T1000 (cell line): ENCODE results near the gene PDE8A.

Experiments
- DNase-seq: peaks from one replicate; lab custom pipeline; 2025; ENCODE audit warnings: mixed read lengths; lab: John Stamatoyannopoulos, UW

The PDE8A gene

DNA sequence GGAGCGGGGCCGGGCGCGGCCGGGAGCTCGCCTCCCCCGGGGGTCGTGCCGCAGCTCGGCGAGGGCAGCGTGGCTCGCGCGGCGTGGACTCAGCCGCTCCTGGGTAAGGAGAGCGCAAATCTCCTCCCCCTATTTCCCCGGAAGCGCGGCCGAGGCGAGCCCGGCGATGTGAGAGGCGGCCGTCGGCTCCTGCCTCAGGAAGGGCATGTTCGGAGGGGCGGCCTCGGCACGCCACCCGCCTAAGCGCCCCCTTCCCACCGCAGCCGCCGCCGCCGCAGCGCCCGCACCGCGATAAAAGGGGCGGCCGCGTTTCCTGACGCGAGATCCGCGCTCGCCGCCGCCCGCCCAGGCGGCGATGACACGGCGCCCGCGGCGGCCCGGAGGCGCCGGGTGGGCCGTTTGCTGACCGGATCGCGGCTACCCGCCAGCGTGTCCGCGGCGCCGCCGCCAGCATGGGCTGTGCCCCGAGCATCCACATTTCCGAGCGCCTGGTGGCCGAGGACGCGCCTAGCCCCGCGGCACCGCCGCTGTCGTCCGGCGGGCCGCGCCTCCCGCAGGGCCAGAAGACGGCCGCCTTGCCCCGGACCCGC lies at the start of gene PDE8A:
Gene PDE8A, plus strand, starts transcription at position 146 of the 590 bp plus-strand sequence. Its CDS starts 307 bp downstream, at position 453.
- no peak for DNase-seq

DNA sequence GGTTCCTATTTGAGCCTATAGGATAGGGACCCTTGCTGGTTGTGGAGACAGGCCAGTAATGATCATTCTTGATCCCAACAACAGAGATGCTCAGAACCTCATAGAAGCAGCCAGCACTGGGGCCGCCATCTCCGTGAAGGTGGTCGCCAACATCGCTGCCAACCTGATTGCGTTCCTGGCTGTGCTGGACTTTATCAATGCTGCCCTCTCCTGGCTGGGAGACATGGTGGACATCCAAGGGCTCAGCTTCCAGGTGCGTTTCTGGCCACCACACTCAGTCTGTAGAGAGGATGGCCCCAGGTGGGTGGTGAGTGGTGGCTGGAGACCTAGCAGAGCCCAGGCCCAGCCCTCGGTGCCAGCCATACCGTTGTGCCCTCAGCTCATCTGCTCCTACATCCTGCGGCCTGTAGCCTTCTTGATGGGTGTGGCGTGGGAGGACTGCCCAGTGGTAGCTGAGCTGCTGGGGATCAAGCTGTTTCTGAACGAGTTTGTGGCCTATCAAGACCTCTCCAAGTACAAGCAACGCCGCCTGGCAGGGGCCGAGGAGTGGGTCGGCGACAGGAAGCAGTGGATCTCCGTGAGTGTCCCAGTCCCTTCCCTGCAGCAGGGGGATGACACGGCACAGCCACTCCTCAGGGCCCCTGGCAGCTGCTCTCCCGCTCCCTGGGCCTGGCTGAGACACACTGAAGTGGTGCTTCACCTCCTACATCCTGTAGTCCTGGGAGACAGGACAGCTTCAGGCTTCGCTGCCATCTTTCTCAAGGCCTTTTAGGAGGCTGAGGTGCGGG lies 46.5 kb upstream of the PDE8A start:
- DNase-seq = no peak

- no peak for DNase-seq
Observed at GRCh38 chr15:84937144-84937543, 44.5 kb upstream of the PDE8A start.

- no peak for DNase-seq
Observed at GRCh38 chr15:84938726-84939125, 42.9 kb upstream of the PDE8A start.

DNA sequence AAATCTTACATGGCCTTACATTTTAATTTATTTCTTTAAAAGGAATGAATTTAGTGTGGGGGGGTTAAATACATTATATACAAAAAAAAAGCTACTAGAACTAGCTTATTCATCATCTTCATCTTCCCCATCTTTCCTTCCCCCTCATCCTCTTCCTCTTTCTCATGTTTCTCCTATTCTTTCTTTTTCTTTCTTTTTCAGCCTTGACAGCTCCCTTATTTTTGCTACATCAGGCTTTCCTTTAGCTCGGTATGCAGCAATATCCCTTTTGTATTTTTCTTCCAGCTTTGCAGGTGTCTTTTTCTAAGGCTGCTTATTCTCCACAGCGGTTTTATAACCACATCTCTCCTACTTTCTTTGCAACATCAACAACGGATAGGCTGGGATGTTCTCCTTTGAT lies 41.3 kb upstream of the PDE8A start:
- DNase-seq = no peak

- DNase-seq = no peak
Observed at GRCh38 chr15:84942456-84942855, 39.2 kb upstream of the PDE8A start.

- no peak for DNase-seq
Observed at GRCh38 chr15:84944311-84944710, 37.3 kb upstream of the PDE8A start.

DNA sequence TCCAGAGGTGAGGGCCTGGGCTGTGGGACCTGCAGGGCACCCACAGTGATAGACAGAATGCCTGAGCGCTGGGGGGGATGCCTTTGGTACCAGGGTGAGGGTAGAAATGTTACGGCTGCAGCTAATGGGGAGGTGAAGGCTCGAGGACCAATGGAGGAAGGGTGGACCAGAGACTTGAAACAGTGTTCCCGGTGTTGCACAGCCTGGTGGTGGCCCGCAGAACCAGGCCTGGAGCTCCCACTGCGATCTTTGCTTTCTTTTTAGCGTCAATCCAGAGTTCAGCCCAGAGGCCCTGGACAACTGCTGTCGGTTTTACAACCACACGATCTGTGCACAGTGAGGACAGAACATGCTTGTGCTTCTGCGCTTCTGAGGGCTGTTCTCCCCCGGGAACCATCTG lies 36.8 kb upstream of the PDE8A start:
- no peak for DNase-seq

DNA sequence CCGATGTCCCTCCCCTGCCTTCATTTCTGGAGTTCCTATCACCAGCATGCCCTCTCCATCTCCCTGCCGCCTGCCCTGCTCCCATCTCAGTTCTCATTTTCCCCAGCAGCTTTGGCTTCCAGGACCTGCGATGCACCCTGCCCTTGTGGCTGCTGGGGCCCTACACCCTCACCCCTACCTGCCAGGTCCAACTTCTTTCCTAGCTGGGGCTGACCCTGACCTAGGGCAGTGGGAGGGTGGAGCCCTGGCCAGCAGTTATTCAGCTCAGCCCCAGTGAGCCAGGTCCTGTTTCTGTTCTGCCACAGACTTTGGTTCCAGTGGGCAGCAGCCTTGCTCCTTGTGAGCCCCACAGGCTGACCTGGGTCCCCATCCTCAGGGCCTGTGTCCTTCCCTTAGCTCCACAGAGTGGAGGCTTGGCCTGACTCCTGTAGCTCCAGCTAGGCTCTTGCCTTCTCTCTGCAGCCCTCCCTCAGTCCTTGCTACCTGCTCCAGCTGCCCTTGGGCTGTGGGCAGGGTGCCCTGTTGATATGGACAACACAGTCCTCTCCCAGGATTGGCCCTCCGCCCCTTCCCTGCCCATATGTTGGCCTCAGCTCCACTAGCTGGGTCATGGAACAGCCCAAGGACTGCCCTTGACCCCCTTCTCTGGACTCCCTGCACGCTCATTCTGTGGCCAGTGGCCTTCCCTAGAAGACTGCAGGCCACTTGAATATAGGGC lies 34.7 kb upstream of the PDE8A start:
- no peak for DNase-seq

GRCh38 chr15:84947947-84948830 lies 33.5 kb upstream of the PDE8A start:
- DNase-seq = peak; percentile 72

DNA sequence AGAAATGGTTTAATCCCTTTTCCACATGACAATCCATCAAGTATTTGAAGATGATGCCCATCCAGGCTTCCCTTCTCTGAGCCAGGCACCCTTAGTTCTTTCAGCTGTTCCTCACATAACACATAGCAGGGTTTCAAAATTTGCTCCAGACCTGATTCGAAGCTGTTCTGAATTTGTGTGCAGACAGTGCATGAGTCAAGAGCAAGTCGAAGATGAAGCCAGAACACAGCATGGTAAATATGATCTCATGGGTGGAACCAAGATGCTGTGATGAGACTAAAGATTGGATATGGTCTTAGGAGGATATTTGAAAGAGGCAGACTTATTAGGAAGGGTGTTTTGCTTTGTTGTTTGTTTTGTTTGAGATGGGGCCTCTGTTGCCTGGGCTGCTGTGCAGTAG lies 32.6 kb upstream of the PDE8A start:
- no peak for DNase-seq

DNA sequence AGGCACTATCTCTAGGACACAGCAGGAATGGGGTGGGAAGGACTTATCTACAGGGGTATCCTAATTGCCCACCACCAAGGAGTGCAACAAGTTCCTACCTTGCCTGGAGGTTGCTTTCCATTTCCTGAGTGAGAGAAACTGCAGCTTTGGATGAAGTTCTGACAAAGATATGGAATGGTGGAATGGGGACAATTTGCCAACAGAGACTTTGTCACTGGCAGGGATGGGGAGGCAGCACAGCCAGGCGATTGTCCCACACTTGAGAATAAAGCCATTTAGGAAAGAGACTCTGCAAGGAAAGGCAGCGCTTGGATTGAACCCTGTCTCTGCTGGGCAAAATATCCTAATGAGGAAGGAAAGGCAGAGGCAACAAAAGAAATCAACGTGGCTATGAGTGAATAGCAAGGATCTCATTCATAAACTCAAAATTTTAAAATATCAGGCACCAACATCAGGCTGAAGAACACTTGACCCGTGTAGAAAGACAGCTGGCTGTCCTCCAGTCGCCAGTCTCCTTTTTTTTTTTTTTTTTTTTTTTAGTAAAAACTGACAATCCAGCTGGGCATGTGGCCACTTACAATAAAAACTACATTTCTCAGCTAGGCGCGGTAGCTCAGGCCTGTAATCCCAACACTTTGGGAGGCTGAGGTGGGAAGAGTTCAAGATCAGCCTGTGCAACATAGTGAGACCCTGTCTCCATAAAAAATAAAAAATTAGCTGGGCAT lies 31.6 kb upstream of the PDE8A start:
- no peak for DNase-seq

- DNase-seq = no peak
Observed at GRCh38 chr15:84950570-84951111, 31.0 kb upstream of the PDE8A start.

- DNase-seq = no peak
Observed at GRCh38 chr15:84951736-84952135, 29.9 kb upstream of the PDE8A start.

DNA sequence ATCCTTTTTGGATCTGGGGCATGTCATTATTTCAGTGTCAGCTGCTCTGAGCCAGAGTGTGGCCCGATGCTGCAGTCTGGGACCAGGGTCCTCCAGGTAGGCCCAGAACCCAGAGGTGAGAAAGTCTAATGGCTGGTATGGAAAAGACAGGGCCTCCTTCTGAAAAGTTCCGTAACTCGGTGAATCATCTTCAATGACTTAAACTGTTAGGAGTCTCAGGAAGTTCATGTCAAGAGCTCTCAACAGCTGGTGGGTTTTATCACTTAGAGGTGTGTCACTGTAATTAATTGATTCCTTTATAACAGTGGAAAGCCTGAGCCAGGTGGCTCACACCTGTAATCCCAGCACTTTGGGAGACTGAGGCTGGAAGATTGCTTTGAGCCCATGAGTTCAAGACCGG lies 28.5 kb upstream of the PDE8A start:
- DNase-seq = no peak

DNA sequence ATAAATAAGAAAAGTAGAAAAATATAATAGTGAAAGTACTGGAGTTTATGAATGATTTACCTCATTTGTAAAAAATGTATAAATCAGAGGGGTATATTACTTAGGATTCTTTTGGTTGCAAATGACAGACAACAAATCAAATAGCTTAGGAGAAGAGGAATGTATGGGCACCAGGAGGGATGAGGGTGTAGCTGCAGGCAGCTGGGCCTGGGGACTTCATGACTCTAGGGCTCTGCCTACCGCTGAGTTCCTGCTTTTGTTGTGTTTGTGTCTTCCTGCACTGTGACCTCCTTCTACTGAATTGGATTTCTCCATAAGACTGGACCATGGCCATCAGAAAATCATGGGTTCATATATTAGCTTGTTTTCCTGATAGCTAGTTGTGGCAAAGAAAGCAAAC lies 27.9 kb upstream of the PDE8A start:
- DNase-seq = no peak

DNA sequence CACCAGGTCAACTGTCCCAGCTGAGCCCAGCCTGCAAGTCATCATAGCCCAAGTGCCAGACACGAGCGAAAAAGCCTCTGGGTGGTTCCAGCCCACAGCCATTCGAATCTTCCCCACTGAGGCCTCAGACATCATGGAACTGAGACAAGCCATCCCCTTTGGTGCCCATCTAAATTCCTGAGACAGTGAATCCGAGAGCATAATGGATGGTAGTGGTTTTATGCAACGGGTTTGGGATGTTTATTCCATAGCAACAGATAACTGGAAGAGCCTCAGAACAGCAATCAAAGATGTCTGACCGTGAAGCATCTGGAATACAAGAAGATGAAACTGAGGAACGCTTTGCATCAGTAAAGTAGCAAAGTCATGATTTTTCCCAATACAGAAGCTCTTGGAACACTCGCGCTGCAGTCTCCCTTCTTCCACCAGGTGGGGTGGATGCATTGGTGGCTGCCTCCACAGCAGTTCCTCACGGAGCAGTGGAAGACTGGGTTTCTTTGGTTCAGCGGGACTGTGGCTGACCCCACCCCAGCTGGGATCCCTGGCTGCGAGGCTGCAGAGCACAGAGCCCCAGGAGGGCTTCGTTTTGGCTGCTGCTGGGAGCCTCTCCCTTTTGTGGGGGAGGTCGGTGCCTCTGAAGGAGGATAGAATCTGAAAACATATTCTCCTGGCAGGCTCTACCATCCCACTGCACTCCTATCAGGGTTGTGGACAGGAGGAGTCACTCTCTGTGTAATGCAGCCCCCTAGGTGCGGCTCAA lies 26.4 kb upstream of the PDE8A start:
- no peak for DNase-seq

GRCh38 chr15:84956199-84956598 lies 25.5 kb upstream of the PDE8A start:
- no peak for DNase-seq

- DNase-seq = no peak
Observed at GRCh38 chr15:84960391-84961113, 21.1 kb upstream of the PDE8A start.

- DNase-seq = peak; percentile 11
Observed at GRCh38 chr15:84961114-84961452, 20.6 kb upstream of the PDE8A start.
